Fibroblast of skin of abdomen (primary cell): ENCODE results near the gene ACCSL.

Experiments
- DNase-seq: peaks from one replicate; pipeline ENCODE4 v3.0.0-alpha.2; 2013

Gene ACCSL

DNA sequence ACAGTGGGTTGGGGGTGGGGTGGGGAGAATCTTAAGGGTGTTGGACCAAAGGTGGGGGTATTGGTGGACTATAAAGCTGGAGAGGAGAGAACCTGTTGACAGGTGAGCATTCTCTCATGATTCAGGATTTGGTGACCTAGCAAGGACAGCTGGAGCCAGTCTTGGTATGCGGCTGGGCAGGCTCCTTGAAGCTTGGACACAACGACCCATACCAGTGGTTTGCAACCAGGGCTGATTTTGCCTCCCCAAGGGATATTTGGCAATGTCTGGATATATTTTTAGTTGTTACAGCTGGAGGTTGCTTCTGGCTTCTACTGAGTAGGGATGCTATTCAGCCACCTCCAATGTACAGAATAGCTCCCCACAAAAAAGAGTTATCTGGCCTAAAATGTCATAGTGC is 53.3 kb downstream of the ACCSL start:
- no peak for DNase-seq

DNA sequence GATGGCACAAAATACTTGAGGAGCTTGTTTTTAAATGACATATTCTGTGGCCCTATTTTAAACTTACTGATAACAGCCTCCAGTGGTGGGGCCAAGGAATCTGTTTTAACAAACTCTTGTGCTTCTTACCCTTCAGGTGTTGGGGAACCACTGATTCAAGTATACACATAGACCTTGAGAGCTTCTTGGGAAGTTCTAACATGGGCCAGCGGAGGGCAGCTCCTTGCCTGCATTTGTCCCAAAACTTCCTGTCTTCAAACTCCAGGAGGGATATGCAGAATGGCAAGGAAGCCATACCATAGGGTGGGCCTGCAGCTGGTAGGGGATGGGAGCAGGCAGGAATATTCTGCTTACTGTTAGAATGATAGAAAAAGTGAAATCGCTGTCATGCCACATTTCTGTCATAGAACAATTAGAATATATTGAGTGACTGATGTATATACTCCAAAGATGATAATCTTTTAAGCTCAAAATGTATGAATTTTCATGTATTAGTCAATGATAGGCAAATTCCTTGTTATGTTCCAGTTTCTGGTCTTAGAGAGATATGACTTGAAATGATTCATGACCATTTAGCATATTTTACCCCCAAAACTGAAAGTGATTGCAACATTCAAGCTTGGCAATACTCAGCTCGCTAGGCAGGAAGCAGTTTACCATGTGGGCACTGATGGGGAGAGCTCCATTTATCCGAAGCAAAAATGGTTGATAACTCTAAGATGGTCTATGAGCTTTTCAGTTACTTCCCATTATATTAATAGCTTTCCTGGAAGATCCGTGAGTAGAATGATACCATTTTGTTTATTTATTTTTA is 56.9 kb downstream of the ACCSL start:
- DNase-seq = no peak

DNA sequence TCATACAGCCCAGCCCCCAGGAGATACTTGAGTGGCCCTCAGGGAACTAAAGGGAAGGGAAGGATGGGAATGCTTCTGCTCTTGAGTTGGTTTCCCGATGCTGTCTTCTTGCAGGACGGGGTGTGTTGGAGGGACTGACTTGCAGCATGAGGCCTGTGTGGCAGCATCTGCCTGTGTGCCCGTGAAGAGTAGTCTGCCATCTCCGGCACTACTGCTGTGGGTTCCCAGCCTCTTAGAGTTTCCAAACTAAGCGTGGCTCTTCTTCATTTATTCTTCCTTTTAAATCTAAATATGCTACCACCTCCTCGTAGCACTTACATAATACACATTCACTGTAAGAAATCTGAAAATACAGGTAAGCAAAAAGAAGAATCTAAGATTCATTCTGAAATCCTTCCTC is 60.5 kb downstream of the ACCSL start:
- DNase-seq = no peak
